ENCODE results near the gene JMJD6.
"Not testable (repeated sequence)": the region's sequence is repeated elsewhere in the genome, so short reads cannot be mapped to it uniquely, and the experiment has no call there.

The JMJD6 gene

GRCh38 chr17:76700270-76700616 lies 26.2 kb downstream of the JMJD6 start:
- no peak overlapping the region for H3K4me3 ChIP-seq (ENCODE audit: low read depth, low read length)

- H3K4me3 ChIP-seq (ENCODE audit: low read depth, low read length): not testable (repeated sequence)
Observed at GRCh38 chr17:76698466-76698977, 27.9 kb downstream of the JMJD6 start.

GRCh38 chr17:76697702-76698465 lies 28.5 kb downstream of the JMJD6 start:
- H3K4me3 ChIP-seq (ENCODE audit: low read depth, low read length): no peak overlapping the region

- no peak overlapping the region for H3K4me3 ChIP-seq (ENCODE audit: low read depth, low read length)
Observed at GRCh38 chr17:76696763-76697701, 29.4 kb downstream of the JMJD6 start.

GRCh38 chr17:76695059-76695831 lies 31.2 kb downstream of the JMJD6 start:
- no peak overlapping the region for H3K4me3 ChIP-seq (ENCODE audit: low read depth, low read length)

- H3K4me3 ChIP-seq (ENCODE audit: low read depth, low read length): no peak overlapping the region
Observed at GRCh38 chr17:76691379-76692191, 34.8 kb downstream of the JMJD6 start.

GRCh38 chr17:76690596-76691280 lies 35.7 kb downstream of the JMJD6 start:
- H3K4me3 ChIP-seq (ENCODE audit: low read depth, low read length): no peak overlapping the region

GRCh38 chr17:76689859-76690258 lies 36.5 kb downstream of the JMJD6 start:
- H3K4me3 ChIP-seq (ENCODE audit: low read depth, low read length): no peak overlapping the region

GRCh38 chr17:76688165-76688622 lies 38.2 kb downstream of the JMJD6 start:
- no peak overlapping the region for H3K4me3 ChIP-seq (ENCODE audit: low read depth, low read length)

GRCh38 chr17:76687298-76688164 lies 38.9 kb downstream of the JMJD6 start:
- no peak overlapping the region for H3K4me3 ChIP-seq (ENCODE audit: low read depth, low read length)

GRCh38 chr17:76686538-76687297 lies 39.7 kb downstream of the JMJD6 start:
- no peak overlapping the region for H3K4me3 ChIP-seq (ENCODE audit: low read depth, low read length)

- no peak overlapping the region for H3K4me3 ChIP-seq (ENCODE audit: low read depth, low read length)
Observed at GRCh38 chr17:76685846-76686245, 40.6 kb downstream of the JMJD6 start.

GRCh38 chr17:76685366-76685765 lies 41.0 kb downstream of the JMJD6 start:
- no peak overlapping the region for H3K4me3 ChIP-seq (ENCODE audit: low read depth, low read length)

- H3K4me3 ChIP-seq (ENCODE audit: low read depth, low read length): no peak overlapping the region
Observed at GRCh38 chr17:76684756-76685155, 41.6 kb downstream of the JMJD6 start.

GRCh38 chr17:76683921-76684745 lies 42.3 kb downstream of the JMJD6 start:
- H3K4me3 ChIP-seq (ENCODE audit: low read depth, low read length): no peak overlapping the region

- H3K4me3 ChIP-seq (ENCODE audit: low read depth, low read length): no peak overlapping the region
Observed at GRCh38 chr17:76683011-76683755, 43.2 kb downstream of the JMJD6 start.

Data from iPS-11a (cell line).